ENCODE data around the gene PCSK9.

DNA sequence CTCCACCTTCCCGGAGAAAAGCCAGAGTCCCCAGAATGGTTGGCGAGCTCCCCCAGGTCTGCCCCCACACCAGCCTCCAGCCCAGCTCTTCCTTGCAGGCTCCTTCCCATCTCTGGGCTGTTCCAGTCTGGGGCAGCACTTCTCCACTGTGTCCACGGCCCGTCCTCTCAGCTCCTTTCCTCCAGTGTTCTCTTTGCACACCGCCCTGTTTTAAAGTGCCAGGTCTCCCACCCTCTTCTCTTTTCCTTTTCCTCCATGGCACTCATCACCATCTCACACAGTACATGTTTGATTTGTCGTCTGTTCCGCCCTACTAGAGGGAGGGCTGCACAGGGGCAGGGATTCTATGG lies 6.1 kb upstream of the PCSK9 start:
- TF ChIP-seq, protein P1, sequence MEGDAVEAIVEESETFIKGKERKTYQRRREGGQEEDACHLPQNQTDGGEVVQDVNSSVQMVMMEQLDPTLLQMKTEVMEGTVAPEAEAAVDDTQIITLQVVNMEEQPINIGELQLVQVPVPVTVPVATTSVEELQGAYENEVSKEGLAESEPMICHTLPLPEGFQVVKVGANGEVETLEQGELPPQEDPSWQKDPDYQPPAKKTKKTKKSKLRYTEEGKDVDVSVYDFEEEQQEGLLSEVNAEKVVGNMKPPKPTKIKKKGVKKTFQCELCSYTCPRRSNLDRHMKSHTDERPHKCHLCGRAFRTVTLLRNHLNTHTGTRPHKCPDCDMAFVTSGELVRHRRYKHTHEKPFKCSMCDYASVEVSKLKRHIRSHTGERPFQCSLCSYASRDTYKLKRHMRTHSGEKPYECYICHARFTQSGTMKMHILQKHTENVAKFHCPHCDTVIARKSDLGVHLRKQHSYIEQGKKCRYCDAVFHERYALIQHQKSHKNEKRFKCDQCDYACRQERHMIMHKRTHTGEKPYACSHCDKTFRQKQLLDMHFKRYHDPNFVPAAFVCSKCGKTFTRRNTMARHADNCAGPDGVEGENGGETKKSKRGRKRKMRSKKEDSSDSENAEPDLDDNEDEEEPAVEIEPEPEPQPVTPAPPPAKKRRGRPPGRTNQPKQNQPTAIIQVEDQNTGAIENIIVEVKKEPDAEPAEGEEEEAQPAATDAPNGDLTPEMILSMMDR (IDR thresholded peaks at IDR 0.05), result no peak
- no peak for TF ChIP-seq POLR2A (IDR thresholded peaks at IDR 0.05)

All from testis (tissue), 2 donors.